Mammary epithelial cell (primary cell): Measurements from ENCODE around the gene HBE1.

ENCODE experiments used
- EZH2 ChIP-seq: IDR thresholded peaks from 2 replicates; pipeline ENCODE4 v1.6.1; 2012; ENCODE audit warnings: low read length, inconsistent platforms, borderline replicate concordance
- TF ChIP-seq, protein P1 (sequence below), 2 donors: IDR thresholded peaks in 1 of 2; conservative IDR thresholded peaks in 1 of 2; 2 replicates each; pipeline ENCODE4 v1.5.1; 2011 to 2012; ENCODE audit warnings: inconsistent platforms in 2 of 2, low read length in 2 of 2, mild to moderate bottlenecking in 2 of 2, control low read depth in 1 of 2, low read depth in 1 of 2; ENCODE audit not compliant: insufficient read depth in 1 of 2; ENCODE audit errors: extremely low read depth in 1 of 2

DNA sequence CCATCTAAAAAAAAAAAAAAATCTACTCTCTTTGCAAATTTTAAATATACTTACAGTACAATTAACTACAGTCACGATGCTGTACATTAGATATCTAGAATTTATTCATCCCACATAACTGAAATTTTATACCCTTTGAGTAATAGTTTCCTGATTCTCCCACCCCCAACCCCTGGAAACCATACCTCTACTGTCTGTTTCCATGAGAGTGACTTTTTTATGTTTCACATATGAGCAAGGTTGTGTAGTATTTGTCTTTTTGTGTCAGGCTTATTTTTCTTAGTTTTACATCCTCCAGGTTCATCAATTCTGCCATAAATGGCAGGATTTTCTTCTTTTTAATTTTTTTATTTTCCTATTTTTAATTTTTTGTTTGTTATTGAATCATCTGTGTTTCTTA is 46.1 kb downstream of the HBE1 start:
- TF ChIP-seq, protein P1, sequence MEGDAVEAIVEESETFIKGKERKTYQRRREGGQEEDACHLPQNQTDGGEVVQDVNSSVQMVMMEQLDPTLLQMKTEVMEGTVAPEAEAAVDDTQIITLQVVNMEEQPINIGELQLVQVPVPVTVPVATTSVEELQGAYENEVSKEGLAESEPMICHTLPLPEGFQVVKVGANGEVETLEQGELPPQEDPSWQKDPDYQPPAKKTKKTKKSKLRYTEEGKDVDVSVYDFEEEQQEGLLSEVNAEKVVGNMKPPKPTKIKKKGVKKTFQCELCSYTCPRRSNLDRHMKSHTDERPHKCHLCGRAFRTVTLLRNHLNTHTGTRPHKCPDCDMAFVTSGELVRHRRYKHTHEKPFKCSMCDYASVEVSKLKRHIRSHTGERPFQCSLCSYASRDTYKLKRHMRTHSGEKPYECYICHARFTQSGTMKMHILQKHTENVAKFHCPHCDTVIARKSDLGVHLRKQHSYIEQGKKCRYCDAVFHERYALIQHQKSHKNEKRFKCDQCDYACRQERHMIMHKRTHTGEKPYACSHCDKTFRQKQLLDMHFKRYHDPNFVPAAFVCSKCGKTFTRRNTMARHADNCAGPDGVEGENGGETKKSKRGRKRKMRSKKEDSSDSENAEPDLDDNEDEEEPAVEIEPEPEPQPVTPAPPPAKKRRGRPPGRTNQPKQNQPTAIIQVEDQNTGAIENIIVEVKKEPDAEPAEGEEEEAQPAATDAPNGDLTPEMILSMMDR (conservative IDR thresholded peaks at IDR 0.05 in 1 of 2, IDR thresholded peaks at IDR 0.05 in 1 of 2; ENCODE audit: extremely low read depth in 1 of 2, insufficient read depth in 1 of 2, low read depth in 1 of 2, low read length in 2 of 2), result no peak
- no peak for TF ChIP-seq EZH2
